ENCODE results near the gene MED9. TPM values are rescaled to one million over a fixed set of nuclear protein-coding genes. Genes with fewer than 3 reads are reported as not detected.

The MED9 gene
- total RNA-seq, 1 donor from 2014 or later, result 20.1 TPM

DNA sequence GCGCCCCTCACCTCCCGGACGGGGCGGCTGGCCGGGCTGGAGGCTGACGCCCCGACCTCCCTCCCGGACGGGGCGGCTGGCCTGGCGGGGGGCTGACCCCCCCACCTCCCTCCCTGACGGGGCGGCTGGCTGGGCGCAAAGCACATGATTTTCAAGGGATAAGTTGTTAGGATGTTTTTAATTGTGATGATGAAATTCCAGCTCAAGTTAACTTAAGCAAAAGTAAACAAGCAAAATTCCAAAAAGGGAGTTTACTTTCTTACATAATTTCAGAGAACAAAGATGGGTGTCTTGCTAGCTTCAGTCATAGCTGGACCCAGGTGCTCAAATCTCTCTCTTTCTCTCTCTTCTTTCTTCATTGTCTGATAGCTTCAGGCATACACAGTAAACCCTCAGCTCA is 33.6 kb upstream of the MED9 start:
- TF ChIP-seq, protein P1, sequence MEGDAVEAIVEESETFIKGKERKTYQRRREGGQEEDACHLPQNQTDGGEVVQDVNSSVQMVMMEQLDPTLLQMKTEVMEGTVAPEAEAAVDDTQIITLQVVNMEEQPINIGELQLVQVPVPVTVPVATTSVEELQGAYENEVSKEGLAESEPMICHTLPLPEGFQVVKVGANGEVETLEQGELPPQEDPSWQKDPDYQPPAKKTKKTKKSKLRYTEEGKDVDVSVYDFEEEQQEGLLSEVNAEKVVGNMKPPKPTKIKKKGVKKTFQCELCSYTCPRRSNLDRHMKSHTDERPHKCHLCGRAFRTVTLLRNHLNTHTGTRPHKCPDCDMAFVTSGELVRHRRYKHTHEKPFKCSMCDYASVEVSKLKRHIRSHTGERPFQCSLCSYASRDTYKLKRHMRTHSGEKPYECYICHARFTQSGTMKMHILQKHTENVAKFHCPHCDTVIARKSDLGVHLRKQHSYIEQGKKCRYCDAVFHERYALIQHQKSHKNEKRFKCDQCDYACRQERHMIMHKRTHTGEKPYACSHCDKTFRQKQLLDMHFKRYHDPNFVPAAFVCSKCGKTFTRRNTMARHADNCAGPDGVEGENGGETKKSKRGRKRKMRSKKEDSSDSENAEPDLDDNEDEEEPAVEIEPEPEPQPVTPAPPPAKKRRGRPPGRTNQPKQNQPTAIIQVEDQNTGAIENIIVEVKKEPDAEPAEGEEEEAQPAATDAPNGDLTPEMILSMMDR (IDR thresholded peaks at IDR 0.05; ENCODE audit: unreplicated experiment), result no peak
- peaks cover 1% of the 10 kb centered on the region for H3K27me3 Mint-ChIP-seq (ENCODE audit: low read depth)
- H3K4me3 Mint-ChIP-seq, result no peak overlapping the region
- no peaks in the 10 kb centered on the region for H3K36me3 Mint-ChIP-seq
- DNase-seq (ENCODE audit: low spot score in 2 of 2, unreplicated experiment in 2 of 2), result no peak
- peaks cover 1% of the 10 kb centered on the region for H3K4me1 Mint-ChIP-seq
- H3K9me3 Mint-ChIP-seq, result no peaks in the 10 kb centered on the region
- no peak overlapping the region for H3K27ac Mint-ChIP-seq

GRCh38 chr17:17445296-17445924 is 31.4 kb upstream of the MED9 start:
- no peaks in the 10 kb centered on the region for H3K36me3 Mint-ChIP-seq
- peaks cover 1% of the 10 kb centered on the region for H3K27me3 Mint-ChIP-seq (ENCODE audit: low read depth)
- no peak overlapping the region for H3K27ac Mint-ChIP-seq
- peaks cover 1% of the 10 kb centered on the region for H3K4me1 Mint-ChIP-seq
- DNase-seq (ENCODE audit: low spot score in 2 of 2, unreplicated experiment in 2 of 2), result no peak
- H3K9me3 Mint-ChIP-seq, result no peaks in the 10 kb centered on the region
- H3K4me3 Mint-ChIP-seq, result no peak overlapping the region
- TF ChIP-seq, protein P1 (IDR thresholded peaks at IDR 0.05; ENCODE audit: unreplicated experiment), result no peak

DNA sequence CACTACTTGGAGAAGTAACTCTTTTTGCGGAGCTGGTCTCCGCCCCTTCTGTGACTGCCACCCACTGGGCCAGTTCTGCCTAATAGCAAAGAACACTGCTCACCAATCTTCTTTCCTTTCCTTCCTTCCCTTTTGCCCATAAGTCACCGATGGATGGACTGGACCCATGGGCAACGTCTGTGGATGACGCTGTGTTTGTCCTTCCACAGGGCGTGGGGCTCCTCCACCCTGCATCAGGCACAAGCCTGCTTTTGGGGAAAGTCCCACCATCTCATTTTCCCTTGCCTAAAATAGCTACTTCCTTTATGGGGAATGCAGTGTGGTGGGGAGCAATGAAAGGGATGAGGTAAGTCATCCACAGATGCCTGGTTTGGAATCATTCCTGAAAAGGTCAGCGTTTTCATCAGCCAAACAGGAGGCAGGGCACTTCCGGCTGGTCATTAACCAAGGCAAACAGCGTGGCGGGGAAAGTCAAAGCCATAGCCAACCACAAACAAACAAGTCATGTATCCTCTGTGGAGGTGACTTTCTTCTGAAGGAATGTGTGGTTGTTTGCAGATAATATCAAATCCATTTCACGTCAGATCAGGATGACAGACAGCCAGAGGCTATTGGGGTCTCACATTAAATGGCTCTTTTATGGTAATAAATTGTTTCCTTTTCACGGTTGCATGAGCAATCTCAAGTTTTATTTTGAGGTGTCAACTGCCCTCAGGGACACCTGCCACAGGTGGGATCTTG is 30.7 kb upstream of the MED9 start:
- no peak for DNase-seq (ENCODE audit: low spot score in 2 of 2, unreplicated experiment in 2 of 2)
- Mint-ChIP-seq H3K36me3 (no peaks in the 10 kb centered on the region), H3K4me3 (no peak overlapping the region), H3K27ac (no peak overlapping the region), H3K27me3 (ENCODE audit: low read depth) (peaks cover 1% of the 10 kb centered on the region), H3K4me1 (peaks cover 1% of the 10 kb centered on the region), H3K9me3 (no peaks in the 10 kb centered on the region)
- TF ChIP-seq, protein P1 (IDR thresholded peaks at IDR 0.05; ENCODE audit: unreplicated experiment), result no peak

- Mint-ChIP-seq H3K27ac (no peak overlapping the region), H3K27me3 (ENCODE audit: low read depth) (peaks cover 1% of the 10 kb centered on the region), H3K9me3 (no peaks in the 10 kb centered on the region), H3K4me1 (peaks cover 1% of the 10 kb centered on the region), H3K4me3 (no peak overlapping the region), H3K36me3 (no peaks in the 10 kb centered on the region)
- TF ChIP-seq, protein P1 (IDR thresholded peaks at IDR 0.05; ENCODE audit: unreplicated experiment), result no peak
- DNase-seq (ENCODE audit: low spot score in 2 of 2, unreplicated experiment in 2 of 2), result no peak
Observed at GRCh38 chr17:17446666-17447155, 30.1 kb upstream of the MED9 start.

DNA sequence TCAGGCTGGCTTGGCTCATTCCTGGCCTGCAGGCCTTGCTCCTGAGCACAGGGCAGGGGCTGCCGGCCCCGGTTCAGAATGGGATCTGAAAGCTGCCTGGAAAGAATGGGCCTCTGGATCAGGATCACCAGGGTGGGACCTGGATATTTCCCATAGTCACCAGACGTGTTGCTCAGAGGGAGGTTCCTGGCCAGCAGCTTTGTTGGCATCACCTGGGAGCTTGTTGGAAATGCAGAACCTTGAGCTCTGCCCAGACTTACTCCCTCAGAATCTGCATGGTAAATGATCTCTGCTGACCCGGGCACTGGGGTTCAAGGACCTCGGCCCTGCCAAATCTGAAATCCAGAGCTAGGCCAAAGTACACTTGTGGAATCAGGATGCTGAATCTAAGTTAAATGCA is 29.5 kb upstream of the MED9 start:
- H3K4me1 Mint-ChIP-seq, result peaks cover 1% of the 10 kb centered on the region
- TF ChIP-seq, protein P1 (IDR thresholded peaks at IDR 0.05; ENCODE audit: unreplicated experiment), result no peak
- H3K27me3 Mint-ChIP-seq (ENCODE audit: low read depth), result peaks cover 1% of the 10 kb centered on the region
- DNase-seq (ENCODE audit: low spot score in 2 of 2, unreplicated experiment in 2 of 2), result no peak
- no peak overlapping the region for H3K27ac Mint-ChIP-seq
- no peaks in the 10 kb centered on the region for H3K9me3 Mint-ChIP-seq
- no peak overlapping the region for H3K4me3 Mint-ChIP-seq
- H3K36me3 Mint-ChIP-seq, result no peaks in the 10 kb centered on the region
